ENCODE data around the gene ILDR1.

- TF ChIP-seq CTCF (IDR thresholded peaks at IDR 0.05), result no peak
- TF ChIP-seq POLR2A (IDR thresholded peaks at IDR 0.05), result no peak
These were observed 18.9 kb downstream of the ILDR1 start for GRCh38 chr3:122003112-122003511.

Data from suprapubic skin (tissue), 3 donors.